Sigmoid colon (tissue), 7 donors: ENCODE measurements around the gene HOXB6. TPM values are rescaled to one million over a fixed set of nuclear protein-coding genes. Genes with fewer than 3 reads are reported as not detected.

ENCODE experiments used
- DNase-seq: peaks from one replicate; pipeline ENCODE4 v3.0.0-alpha.2; 2019
- H3K27ac ChIP-seq, 4 donors: fragments of 200-600 bp; sonication (generic); one replicate each; pipeline ENCODE4 v1.5.1; 2016 to 2019; ENCODE audit warnings: mild to moderate bottlenecking in 1 of 4
- H3K27me3 ChIP-seq, 3 donors: fragments of 200-600 bp; sonication (generic); one replicate each; pipeline ENCODE4 v1.5.1; 2019; ENCODE audit warnings: mild to moderate bottlenecking in 1 of 3
- H3K36me3 ChIP-seq, 4 donors: fragments of 200-600 bp; sonication (generic); one replicate each; pipeline ENCODE4 v1.5.1; 2016 to 2019
- H3K4me1 ChIP-seq, 4 donors: fragments of 200-600 bp; sonication (generic); one replicate each; pipeline ENCODE4 v1.5.1; 2017 to 2019
- H3K4me3 ChIP-seq, 4 donors: fragments of 200-600 bp; sonication (generic); one replicate each; pipeline ENCODE4 v1.5.1; 2017 to 2019; ENCODE audit warnings: mild to moderate bottlenecking in 2 of 4, moderate library complexity in 1 of 4
- H3K9me3 ChIP-seq, 4 donors: fragments of 200-600 bp in 3 of 4; sonication (generic) in 3 of 4; one replicate each; pipeline versions ENCODE4 v1.5.1 to v1.6.1; 2013 to 2019
- EP300 ChIP-seq, 4 donors: sonication (generic); formaldehyde crosslinking; IDR thresholded peaks; one replicate each; pipeline ENCODE4 v1.6.1; 2017; ENCODE audit warnings: antibody characterized with exemption in 4 of 4
- POLR2A ChIP-seq, 2 donors: fragments of 450-650 bp; IDR thresholded peaks; one replicate each; pipeline ENCODE4 v1.6.1; 2016; ENCODE audit warnings: antibody characterized with exemption in 2 of 2, mild to moderate bottlenecking in 2 of 2, moderate library complexity in 2 of 2
- POLR2AphosphoS5 ChIP-seq, 4 donors: sonication (generic); formaldehyde crosslinking; IDR thresholded peaks; one replicate each; pipeline ENCODE4 v1.6.1; 2017; ENCODE audit warnings: antibody characterized with exemption in 4 of 4
- WGBS, 2 donors: extraction: QIAGEN DNeasy Blood & Tissue Kit; methylation state at CpG; one replicate each; pipeline ENCODE4 v1.1.7; 2013; 5-methylcytosine and 5-hydroxymethylcytosine counted together
- intact Hi-C: fragments of 100-400 bp; cut with DNase I; formaldehyde crosslinking; loops from one replicate; pipeline ENCODE4 v1.15.1; 2023
- polyA plus RNA-seq, 3 donors: library from polyadenylated mRNA; stranded (reverse); fragments of 200-250 nt; gene quantifications; one replicate each; pipeline ENCODE4 v1.2.3, GENCODE V29; 2013
- total RNA-seq, 4 donors: library from RNA; depleted of rRNA; stranded (reverse); fragments of >200 nt; gene quantifications; one replicate each; pipeline ENCODE4 v1.1.0, GENCODE V29; 2016
- TF ChIP-seq, protein P1 (sequence below), 4 experiments: fragments of 450-650 bp in 3 of 4; fragments of 200-600 bp in 1 of 4; IDR thresholded peaks; one replicate each; pipeline ENCODE4 v1.5.1; 2016 to 2019; ENCODE audit warnings: antibody characterized with exemption in 4 of 4, mild to moderate bottlenecking in 3 of 4, moderate library complexity in 2 of 4
- donor health status: healthy with polysubstance abuse.
- donor health status: Bipolar disorder and iron deficiency.
- donor health status: healthy.

HOXB6 gene
- total and polyA plus RNA-seq, 7 donors: 6.0 to 28.5 (median 10.2) TPM

- peaks cover 0 to 52% (median 41%) of the 10 kb centered on the region in 4 donors for H3K4me1 ChIP-seq
- peak overlapping the region in 3 of 4 donors; percentile 95 to 99 (median 97) for H3K27ac ChIP-seq
These were observed 16.3 kb downstream of the HOXB6 start for GRCh38 chr17:48588528-48588927.

DNA sequence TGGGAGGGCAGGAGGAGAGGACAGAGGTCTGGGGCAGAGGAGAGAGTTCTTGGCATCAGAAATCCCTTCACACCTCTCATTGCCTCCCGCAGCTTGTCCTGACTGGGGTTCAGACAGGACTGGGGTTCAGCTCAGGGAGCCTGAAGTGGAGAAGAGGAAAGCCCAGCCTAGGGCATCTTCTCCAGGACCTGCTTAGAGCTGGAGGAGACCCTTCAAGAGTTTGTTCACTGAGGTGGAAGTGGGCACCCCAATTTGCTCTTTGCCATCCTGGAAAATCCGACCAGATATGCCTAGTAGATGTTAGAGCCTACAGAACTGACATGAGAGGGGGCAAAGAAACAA, 16.7 kb downstream of the HOXB6 start:
- DNase-seq: no peak
- Histone ChIP-seq H3K36me3 (no peaks in the 10 kb centered on the region), H3K4me3 (peak overlapping the region; percentile 36 to 70 (median 56)), H3K9me3 (no peaks in the 10 kb centered on the region), H3K27ac (peak overlapping the region; percentile 2 to 99 (median 96)), H3K4me1 (peaks cover 0 to 55% (median 45%) of the 10 kb centered on the region in 4 donors), H3K27me3 (no peaks in the 10 kb centered on the region)
- TF ChIP-seq EP300 (IDR thresholded peaks at IDR 0.05): no peak
- no peak for TF ChIP-seq POLR2AphosphoS5 (IDR thresholded peaks at IDR 0.05)
- TF ChIP-seq, protein P1, sequence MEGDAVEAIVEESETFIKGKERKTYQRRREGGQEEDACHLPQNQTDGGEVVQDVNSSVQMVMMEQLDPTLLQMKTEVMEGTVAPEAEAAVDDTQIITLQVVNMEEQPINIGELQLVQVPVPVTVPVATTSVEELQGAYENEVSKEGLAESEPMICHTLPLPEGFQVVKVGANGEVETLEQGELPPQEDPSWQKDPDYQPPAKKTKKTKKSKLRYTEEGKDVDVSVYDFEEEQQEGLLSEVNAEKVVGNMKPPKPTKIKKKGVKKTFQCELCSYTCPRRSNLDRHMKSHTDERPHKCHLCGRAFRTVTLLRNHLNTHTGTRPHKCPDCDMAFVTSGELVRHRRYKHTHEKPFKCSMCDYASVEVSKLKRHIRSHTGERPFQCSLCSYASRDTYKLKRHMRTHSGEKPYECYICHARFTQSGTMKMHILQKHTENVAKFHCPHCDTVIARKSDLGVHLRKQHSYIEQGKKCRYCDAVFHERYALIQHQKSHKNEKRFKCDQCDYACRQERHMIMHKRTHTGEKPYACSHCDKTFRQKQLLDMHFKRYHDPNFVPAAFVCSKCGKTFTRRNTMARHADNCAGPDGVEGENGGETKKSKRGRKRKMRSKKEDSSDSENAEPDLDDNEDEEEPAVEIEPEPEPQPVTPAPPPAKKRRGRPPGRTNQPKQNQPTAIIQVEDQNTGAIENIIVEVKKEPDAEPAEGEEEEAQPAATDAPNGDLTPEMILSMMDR (IDR thresholded peaks at IDR 0.05): no peak
- TF ChIP-seq POLR2A (IDR thresholded peaks at IDR 0.05): no peak
- 57 to 74% methylated on average over 2 of the region's 2 CpGs for WGBS, 2 donors
- intact Hi-C loops: no loop called here

More at GRCh38 chr17:48588528-48588927, 16.3 kb downstream of the HOXB6 start:
- H3K27me3 ChIP-seq: no peaks in the 10 kb centered on the region
- TF ChIP-seq EP300 (IDR thresholded peaks at IDR 0.05): no peak
- TF ChIP-seq POLR2AphosphoS5 (IDR thresholded peaks at IDR 0.05): peak in 1 of 4 donors; percentile 9
- H3K4me3 ChIP-seq: peak overlapping the region; percentile 36 to 70 (median 56)
- H3K9me3 ChIP-seq: no peaks in the 10 kb centered on the region
- WGBS, 2 donors: 47 to 58% methylated on average over 2 of the region's 2 CpGs
- H3K36me3 ChIP-seq: no peaks in the 10 kb centered on the region
- intact Hi-C loops: no loop called here
- no peak for DNase-seq

DNA sequence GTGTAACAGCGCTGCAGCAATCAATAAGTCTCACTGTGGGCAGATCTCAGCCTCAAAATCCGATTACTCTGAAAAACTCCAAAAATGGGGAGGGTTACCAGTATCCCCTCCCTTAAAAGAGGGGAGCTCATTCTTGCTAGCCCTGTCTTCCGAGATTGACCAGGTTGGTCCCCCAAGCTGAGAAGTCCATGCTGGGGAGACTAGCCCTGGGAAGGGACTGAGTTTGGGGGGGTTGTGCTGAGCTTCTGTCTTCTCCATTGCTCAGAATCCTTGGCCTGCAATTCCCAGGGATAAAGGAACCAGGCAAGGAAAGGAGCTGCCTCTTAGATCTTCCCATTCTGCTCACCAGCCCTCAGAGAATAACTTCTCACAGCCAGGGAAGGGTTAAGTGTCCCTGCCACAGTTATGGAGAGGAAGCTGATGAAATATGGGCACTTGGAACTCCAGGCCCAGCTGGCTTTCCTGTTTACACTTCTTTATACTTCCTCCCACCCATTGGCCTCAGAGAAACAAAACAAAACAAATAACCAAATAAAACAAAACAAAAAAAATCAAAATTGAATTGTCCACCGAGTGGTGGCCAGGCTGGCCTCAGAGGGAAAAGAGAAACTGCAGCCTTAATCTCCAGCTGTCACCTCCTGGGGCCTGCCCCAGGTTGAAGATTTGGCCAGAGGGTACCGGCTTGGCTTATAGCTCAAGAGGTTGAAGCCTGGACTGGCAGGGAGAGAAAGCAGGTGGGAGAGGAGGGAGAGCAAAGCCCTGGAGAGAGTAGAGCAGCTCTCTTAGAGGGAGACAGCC, 17.3 kb downstream of the HOXB6 start:
- H3K4me3 ChIP-seq: peak overlapping the region; percentile 36 to 70 (median 56)

DNA sequence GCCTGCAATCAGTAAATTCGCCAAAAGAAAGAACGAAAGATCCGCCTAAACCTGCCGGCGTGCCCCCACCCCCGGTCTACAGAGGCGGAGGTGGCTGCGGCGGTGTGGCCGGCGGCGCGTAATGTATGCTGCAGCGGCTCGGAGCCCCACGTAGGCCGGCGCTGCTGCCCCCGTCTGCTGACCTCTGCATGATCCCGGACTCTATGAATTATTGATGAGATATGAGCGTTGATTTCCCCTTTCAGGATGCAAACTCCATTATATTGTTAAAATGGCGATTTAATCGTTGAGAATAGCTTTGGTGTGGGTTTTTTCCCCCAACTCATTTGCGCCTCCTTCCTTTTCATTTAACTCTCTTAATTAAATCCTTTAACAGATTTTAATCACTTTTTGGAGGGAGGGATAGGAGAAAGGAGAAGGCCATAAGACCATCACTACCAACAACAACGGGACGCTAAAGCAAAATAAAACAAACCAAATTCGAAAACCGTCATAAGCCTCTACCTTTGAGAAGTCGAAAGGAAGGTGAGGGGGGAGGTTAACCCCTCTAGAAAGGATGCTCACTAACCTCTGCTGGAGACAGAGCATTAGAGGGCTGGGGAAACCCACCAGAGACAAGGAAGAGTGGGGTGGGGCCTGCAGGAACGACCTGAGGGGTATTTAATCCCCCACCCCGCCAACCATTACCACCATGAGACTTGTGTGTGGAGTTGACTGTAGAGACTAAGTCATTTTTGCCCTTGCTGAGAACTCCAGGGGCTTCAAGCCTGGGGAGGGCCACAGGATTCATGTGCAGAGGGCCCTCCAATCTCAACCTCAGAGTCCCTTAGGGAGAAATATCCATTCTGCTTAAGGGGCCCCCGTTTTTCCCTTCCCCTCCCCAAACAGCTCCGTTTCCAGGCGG, 18.2 kb downstream of the HOXB6 start:
- H3K27ac ChIP-seq: peak overlapping the region; percentile 94 to 99 (median 96)
- WGBS, 2 donors: 31 to 63% methylated on average over 34 of the region's 34 CpGs
- H3K36me3 ChIP-seq: no peaks in the 10 kb centered on the region
- no peak for DNase-seq
- peaks cover 0 to 59% (median 50%) of the 10 kb centered on the region in 4 donors for H3K4me1 ChIP-seq
- H3K9me3 ChIP-seq: no peaks in the 10 kb centered on the region
- intact Hi-C loops: no loop called here
- H3K4me3 ChIP-seq: peak overlapping the region; percentile 36 to 70 (median 56)
- no peaks in the 10 kb centered on the region for H3K27me3 ChIP-seq
- TF ChIP-seq, protein P1 (IDR thresholded peaks at IDR 0.05): no peak
- TF ChIP-seq EP300 (IDR thresholded peaks at IDR 0.05) (no peak), POLR2AphosphoS5 (IDR thresholded peaks at IDR 0.05) (no peak), POLR2A (IDR thresholded peaks at IDR 0.05) (no peak)

More for the DNA sequence above, 17.3 kb downstream of the HOXB6 start:
- 43 to 56% methylated on average over 5 of the region's 5 CpGs for whole genome bisulfite sequencing, 2 donors
- no peaks in the 10 kb centered on the region for H3K9me3 ChIP-seq
- peak overlapping the region; percentile 94 to 99 (median 96) for H3K27ac ChIP-seq
- intact Hi-C loops: no loop called here
- DNase-seq: no peak
- H3K27me3 ChIP-seq: no peaks in the 10 kb centered on the region
- no peaks in the 10 kb centered on the region for H3K36me3 ChIP-seq
- TF ChIP-seq POLR2A (IDR thresholded peaks at IDR 0.05) (no peak), EP300 (IDR thresholded peaks at IDR 0.05) (no peak), POLR2AphosphoS5 (IDR thresholded peaks at IDR 0.05) (peak in 2 of 4 donors; percentile 15 to 39)
- TF ChIP-seq, protein P1 (IDR thresholded peaks at IDR 0.05): no peak
- peaks cover 0 to 59% (median 50%) of the 10 kb centered on the region in 4 donors for H3K4me1 ChIP-seq
